Retina (tissue), 1 donor: ENCODE data around the gene KRTAP9-3.
"Not testable (repeated sequence)": the region's sequence is repeated elsewhere in the genome, so short reads cannot be mapped to it uniquely, and the experiment has no call there.

Source experiments
- DNase-seq: peaks from one replicate; pipeline ENCODE4 v3.0.0-alpha.2; 2016

The KRTAP9-3 gene

DNA sequence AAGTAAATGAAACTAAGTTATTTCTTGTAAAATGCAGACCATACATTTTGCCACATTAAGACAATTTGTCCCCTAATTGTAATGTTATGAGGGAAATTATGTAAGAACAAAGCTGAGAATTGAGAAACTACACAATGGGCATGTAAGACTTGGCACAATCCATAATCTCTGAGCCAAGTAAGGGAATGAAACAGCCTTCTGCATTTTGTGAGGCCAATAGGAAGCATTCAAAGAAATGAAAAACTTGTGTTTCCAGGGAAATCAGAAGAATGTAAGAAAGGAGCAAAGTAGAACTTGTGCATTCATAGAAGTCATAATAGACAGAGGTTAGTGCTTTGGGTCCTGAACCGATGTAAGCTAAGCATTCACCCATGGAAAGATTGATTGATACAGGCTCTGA, 19.0 kb downstream of the KRTAP9-3 start:
- DNase-seq = no peak

DNA sequence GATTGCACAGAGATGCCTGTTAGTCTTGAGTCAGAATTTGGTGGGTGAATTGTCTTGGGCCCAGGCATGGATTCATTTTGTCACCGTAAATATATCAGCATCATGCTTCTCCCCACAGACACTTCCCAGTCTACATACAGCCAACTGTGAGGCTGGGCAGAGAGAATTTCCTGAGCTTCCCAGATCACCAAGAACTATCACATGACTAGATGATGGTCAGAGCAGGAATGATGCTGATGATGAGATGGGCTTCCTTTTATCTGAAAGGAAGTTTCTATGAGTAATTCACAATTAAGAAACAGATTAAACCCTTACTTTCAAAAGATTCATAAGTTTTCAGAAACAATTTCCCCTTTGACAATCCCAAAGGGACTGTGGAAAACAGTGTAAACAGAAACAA, 22.6 kb downstream of the KRTAP9-3 start:
- DNase-seq = no peak

DNA sequence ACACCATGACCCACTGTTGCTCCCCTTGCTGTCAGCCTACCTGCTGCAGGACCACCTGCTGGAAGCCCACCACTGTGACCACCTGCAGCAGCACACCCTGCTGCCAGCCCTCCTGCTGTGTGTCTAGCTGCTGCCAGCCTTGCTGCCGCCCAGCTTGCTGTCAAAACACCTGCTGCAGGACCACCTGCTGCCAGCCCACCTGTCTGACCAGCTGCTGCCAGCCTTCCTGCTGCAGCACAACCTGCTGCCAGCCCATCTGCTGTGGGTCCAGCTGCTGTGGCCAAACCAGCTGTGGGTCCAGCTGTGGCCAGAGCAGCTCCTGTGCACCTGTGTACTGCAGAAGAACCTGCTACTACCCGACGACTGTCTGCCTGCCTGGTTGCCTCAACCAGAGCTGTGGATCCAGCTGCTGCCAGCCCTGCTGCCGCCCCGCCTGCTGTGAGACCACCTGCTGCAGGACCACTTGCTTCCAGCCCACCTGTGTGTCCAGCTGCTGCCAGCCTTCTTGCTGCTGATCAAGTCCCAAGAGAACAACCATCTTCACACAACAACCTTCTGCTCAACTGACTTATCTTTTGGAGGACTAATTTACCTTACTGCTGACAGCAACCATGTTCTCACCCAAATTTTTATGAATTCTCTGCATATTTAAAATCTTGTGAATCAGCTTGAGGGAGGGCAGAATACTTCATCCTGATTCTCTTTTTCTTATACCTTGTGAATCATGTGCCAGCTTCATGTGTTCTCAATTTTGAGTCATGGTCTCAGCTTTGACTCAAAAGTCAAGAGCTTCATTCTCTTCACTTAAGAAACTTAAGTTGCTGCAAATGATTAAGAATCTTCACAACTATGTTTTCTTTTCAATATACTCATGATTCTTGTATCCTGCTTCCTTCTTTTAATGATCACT, 23.4 kb downstream of the KRTAP9-3 start, which contains the start of gene KRTAP9-9:
TSS of gene KRTAP9-9 (plus strand) at position 4 of the 910 bp plus-strand sequence.
- DNase-seq = not testable (repeated sequence)

DNA sequence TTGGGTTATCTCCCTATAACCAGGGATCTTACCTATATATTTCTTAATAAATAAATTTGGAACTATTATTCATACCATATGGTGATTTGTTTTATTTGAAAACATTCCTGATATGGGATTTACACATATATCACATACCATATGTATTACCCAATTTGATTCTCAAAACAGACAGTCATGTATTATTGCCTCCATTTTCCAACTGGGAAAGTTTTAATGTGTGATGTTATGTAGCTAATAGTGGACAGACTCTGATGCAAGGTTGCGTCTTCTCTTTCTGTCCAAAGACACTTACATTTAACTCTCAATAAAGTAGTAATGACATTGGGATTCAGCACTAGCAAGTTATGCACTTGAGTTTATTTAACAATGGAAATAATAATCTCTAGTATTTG, 24.0 kb downstream of the KRTAP9-3 start:
- DNase-seq = no peak

DNA sequence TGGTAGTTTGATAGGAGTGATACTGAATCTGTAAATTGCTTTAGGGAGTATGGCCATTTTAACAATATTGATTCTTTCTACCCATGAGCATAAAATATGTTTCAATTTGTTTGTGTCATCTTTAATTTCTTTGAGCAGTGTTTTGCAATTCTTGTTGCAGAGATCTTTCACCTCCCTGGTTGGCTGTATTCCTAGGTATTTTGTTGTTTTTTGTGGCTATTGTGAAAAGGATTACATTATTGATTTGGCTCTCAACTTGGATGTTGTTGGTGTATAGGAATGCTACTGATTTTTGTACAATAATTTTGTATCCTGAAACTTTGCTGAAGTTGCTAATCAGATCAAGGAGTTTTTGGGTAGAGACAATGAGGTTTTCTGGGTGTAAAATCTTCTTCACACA, 26.2 kb downstream of the KRTAP9-3 start:
- no peak for DNase-seq

DNA sequence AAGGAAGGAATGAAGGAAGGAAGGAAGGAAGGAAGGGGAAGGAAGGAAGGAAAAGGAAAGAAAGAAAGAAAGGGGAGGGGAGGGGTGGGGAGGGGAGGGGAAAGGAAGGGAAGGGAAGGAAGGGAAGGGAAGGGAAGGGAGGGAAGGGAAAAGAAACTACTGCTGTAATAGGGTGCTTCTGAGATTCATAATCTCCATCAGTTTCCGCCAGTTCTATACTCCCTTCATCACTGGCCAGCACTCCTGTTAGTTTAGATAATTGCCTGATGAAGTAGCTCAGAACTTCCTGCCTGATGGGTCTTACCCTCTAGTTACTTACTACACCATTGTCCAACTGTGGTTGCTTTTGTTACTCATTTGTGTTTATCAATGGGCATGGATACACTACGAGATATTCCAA, 31.0 kb downstream of the KRTAP9-3 start:
- DNase-seq = no peak

DNA sequence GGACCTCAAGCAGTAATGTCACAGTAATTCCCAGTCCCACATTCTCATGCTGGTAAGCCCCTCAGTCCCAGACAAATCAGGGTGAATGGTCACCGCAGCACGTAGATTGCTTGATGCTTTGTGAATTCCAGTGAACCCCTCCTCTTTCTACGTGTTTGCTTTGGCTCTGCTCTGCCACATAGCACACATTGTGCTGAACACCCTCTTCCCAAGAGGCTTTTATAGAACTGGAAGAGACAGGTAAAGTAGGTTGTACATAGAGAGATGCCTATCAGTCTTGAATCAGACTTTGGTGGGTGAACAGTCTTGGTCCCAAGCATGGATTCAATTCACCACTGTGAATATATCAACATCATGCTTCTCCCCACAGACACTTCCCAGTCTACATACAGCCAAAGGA, 32.4 kb downstream of the KRTAP9-3 start:
- no peak for DNase-seq

DNA sequence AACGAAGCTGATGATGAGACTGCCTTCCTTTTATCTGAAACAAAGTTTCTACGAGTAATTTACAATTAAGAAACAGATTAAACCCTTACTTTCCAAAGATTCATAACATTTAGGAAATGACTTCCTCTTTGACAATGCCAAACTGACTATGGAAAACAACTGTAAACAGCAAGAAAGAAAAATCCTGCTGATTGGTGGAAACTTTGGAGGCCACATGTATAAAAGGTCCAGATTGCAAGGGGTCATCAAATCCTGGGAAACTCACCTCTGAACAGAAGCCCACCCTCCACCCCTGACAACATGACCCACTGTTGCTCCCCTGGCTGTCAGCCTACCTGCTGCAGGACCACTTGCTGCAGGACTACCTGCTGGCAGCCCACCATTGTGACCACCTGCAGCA, 32.8 kb downstream of the KRTAP9-3 start, which contains the start of gene KRTAP9-6:
TSS of gene KRTAP9-6 (plus strand) at position 301 of the 400 bp plus-strand sequence. CDS start at position 301, 0 bp downstream.
- no peak for DNase-seq

DNA sequence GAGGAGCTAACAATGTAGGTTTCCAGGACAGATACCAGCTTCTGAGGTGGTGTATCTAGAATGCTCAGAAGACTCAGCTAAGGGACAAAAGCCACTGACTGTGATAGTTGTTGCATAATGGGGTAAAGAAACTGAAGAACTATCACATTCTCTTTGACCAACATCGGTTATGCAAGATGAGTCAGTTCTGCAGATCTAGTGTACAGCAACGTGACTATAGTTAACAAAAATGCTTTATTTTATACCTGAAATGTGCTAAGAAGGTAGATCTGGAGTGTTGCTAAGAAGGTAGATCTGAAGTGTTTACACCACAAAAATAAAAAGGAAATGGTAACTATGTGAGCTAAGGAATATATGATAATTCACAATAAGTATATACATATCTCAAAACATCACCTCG, 35.5 kb downstream of the KRTAP9-3 start:
- no peak for DNase-seq

DNA sequence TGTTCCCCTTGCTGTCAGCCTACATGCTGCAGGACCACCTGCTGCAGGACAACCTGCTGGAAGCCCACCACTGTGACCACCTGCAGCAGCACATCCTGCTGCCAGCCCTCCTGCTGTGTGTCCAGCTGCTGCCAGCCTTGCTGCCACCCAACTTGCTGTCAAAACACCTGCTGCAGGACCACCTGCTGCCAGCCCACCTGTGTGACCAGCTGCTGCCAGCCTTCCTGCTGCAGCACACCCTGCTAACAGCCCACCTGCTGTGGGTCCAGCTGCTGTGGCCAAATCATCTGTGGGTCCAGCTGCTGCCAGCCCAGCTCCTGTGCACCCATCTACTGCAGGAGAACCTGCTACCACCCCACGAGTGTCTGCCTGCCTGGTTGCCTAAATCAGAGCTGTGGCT, 39.1 kb downstream of the KRTAP9-3 start:
- DNase-seq = not testable (repeated sequence)

DNA sequence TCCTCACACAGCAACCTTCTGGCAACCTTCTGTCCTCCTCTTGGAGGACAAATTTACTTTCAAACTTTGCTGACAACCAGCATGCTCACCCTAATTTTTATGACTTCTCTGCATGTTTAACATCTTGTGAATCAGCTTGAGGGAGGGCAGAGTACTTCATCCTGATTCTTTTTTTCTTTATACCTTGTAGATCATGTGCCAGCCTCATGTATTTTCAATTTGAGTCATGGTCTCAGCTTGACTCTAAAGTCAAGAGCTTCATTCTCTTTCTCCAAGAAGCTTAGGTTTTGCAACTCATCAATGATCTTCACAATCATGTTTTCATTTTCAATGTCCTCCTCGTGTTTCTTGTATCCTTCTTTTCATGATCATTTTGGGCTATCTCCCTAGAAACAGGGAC, 39.6 kb downstream of the KRTAP9-3 start:
- DNase-seq = no peak

DNA sequence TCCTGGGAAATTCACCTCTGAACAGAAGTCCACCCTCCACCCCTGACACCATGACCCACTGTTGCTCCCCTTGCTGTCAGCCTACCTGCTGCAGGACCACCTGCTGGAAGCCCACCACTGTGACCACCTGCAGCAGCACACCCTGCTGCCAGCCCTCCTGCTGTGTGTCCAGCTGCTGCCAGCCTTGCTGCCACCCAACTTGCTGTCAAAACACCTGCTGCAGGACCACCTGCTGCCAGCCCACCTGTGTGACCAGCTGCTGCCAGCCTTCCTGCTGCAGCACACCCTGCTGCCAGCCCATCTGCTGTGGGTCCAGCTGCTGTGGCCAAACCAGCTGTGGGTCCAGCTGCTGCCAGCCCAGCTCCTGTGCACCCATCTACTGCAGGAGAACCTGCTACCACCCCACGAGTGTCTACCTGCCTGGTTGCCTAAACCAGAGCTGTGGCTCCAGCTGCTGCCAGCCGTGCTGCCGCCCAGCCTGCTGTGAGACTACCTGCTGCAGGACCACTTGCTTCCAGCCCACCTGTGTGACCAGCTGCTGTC, 43.5 kb downstream of the KRTAP9-3 start, which contains the start of gene KRTAP9-7:
TSS of gene KRTAP9-7 (plus strand) at position 51 of the 543 bp plus-strand sequence. CDS start at position 51, 0 bp downstream.
- DNase-seq = not testable (repeated sequence)

DNA sequence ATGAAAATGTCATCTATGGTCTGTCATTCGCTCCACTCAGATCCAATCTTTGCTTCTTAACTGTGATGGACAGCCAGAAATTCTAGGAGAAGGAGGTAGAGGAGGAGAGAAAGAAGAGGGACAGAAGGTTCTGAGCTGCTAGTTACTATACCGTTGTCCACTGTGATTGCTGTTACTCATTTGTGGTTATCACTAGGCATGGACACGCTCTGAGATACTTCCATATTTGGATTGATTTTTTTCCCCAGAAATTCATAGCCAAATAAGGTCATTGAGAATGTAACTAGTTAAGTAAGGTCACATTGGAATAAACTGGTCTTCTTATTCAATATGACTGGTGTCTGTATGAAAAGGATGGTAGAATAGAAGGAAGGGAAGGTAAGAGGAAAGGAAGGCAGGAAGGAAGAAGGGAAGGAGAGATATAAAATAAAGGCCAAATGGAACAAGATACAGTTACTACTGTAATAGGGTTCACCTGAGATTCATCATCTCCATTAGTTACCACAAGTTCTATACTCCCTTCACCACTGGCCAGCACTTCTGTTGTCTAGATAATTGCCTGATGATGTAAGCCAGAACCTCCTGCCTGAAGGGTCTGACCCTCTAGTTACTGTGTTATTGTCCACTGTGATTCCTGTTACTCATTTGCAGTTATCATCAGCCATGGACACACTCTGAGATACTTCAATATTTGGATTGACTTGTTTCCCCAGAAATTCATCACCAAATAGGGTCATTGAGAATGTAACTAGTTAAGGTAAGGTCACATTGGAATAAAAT, 46.1 kb downstream of the KRTAP9-3 start:
- DNase-seq = no peak
